Skeletal muscle satellite cell (primary cell): ENCODE results near the gene YJU2.
"Not testable (repeated sequence)": the region's sequence is repeated elsewhere in the genome, so short reads cannot be mapped to it uniquely, and the experiment has no call there.

ENCODE experiments used
- H3K27me3 ChIP-seq: 2 replicates; pipeline ENCODE4 v1.7.0; 2013; ENCODE audit warnings: low read length; ENCODE audit not compliant: control insufficient read depth, insufficient read depth
- H3K36me3 ChIP-seq: 2 replicates; pipeline ENCODE4 v1.7.0; 2013; ENCODE audit warnings: mild to moderate bottlenecking, control low read depth, low read length; ENCODE audit not compliant: insufficient read depth
- H3K4me1 ChIP-seq: 2 replicates; pipeline ENCODE4 v1.7.0; 2013; ENCODE audit warnings: low read length; ENCODE audit not compliant: control insufficient read depth, insufficient read depth
- H3K4me2 ChIP-seq: 2 replicates; pipeline ENCODE4 v1.7.0; 2013; ENCODE audit warnings: mild to moderate bottlenecking, low read length
- H3K4me3 ChIP-seq: 2 replicates; pipeline ENCODE4 v1.7.0; 2013; ENCODE audit warnings: low read length
- H3K9ac ChIP-seq: 2 replicates; pipeline ENCODE4 v1.7.0; 2013; ENCODE audit warnings: mild to moderate bottlenecking, low read depth, low read length, moderate library complexity
- H3K9me3 ChIP-seq: replicated peaks from 2 replicates; pipeline ENCODE4 v1.7.0; 2013; ENCODE audit warnings: mild to moderate bottlenecking, control low read depth, low read length

Gene YJU2

GRCh38 chr19:4213116-4213515 lies 33.8 kb upstream of the YJU2 start:
- Histone ChIP-seq H3K4me3 (no peak overlapping the region), H3K27me3 (peaks cover 10% of the 10 kb centered on the region), H3K4me1 (peaks cover 5% of the 10 kb centered on the region), H3K9me3 (no peaks in the 10 kb centered on the region), H3K4me2 (no peak overlapping the region), H3K9ac (no peak overlapping the region), H3K36me3 (no peaks in the 10 kb centered on the region)

- Histone ChIP-seq H3K4me1 (no peaks in the 10 kb centered on the region), H3K9me3 (no peaks in the 10 kb centered on the region), H3K36me3 (no peaks in the 10 kb centered on the region), H3K4me3 (no peak overlapping the region), H3K4me2 (no peak overlapping the region), H3K27me3 (peaks cover 10% of the 10 kb centered on the region), H3K9ac (no peak overlapping the region)
Observed at GRCh38 chr19:4215807-4216206, 31.1 kb upstream of the YJU2 start.

GRCh38 chr19:4216846-4217245 lies 30.0 kb upstream of the YJU2 start:
- Histone ChIP-seq H3K36me3 (no peaks in the 10 kb centered on the region), H3K9ac (no peak overlapping the region), H3K4me1 (no peaks in the 10 kb centered on the region), H3K27me3 (peaks cover 10% of the 10 kb centered on the region), H3K4me3 (no peak overlapping the region), H3K4me2 (no peak overlapping the region), H3K9me3 (no peaks in the 10 kb centered on the region)

- no peak overlapping the region for H3K4me2 ChIP-seq
- no peaks in the 10 kb centered on the region for H3K9me3 ChIP-seq
- peaks cover 5% of the 10 kb centered on the region for H3K27me3 ChIP-seq
- no peak overlapping the region for H3K4me3 ChIP-seq
- no peaks in the 10 kb centered on the region for H3K4me1 ChIP-seq
- H3K9ac ChIP-seq: no peak overlapping the region
- H3K36me3 ChIP-seq: no peaks in the 10 kb centered on the region
Observed at GRCh38 chr19:4217429-4218264, 29.2 kb upstream of the YJU2 start.

GRCh38 chr19:4218523-4218922 lies 28.4 kb upstream of the YJU2 start:
- not testable (repeated sequence) for H3K4me2 ChIP-seq, H3K9ac ChIP-seq, H3K27me3 ChIP-seq, H3K9me3 ChIP-seq, H3K4me1 ChIP-seq, H3K36me3 ChIP-seq, H3K4me3 ChIP-seq

- Histone ChIP-seq H3K36me3 (no peaks in the 10 kb centered on the region), H3K4me3 (no peak overlapping the region), H3K27me3 (no peaks in the 10 kb centered on the region), H3K9ac (no peak overlapping the region), H3K4me2 (no peak overlapping the region), H3K9me3 (no peaks in the 10 kb centered on the region), H3K4me1 (no peaks in the 10 kb centered on the region)
Observed at GRCh38 chr19:4220188-4220587, 26.7 kb upstream of the YJU2 start.

GRCh38 chr19:4224470-4224869 lies 22.4 kb upstream of the YJU2 start:
- peaks cover 18% of the 10 kb centered on the region for H3K27me3 ChIP-seq
- peaks cover 12% of the 10 kb centered on the region for H3K4me1 ChIP-seq
- H3K9me3 ChIP-seq: no peaks in the 10 kb centered on the region
- no peaks in the 10 kb centered on the region for H3K36me3 ChIP-seq
- no peak overlapping the region for H3K4me3 ChIP-seq
- no peak overlapping the region for H3K4me2 ChIP-seq
- H3K9ac ChIP-seq: no peak overlapping the region

GRCh38 chr19:4225885-4226284 lies 21.0 kb upstream of the YJU2 start:
- no peaks in the 10 kb centered on the region for H3K9me3 ChIP-seq
- H3K4me2 ChIP-seq: no peak overlapping the region
- no peak overlapping the region for H3K9ac ChIP-seq
- peaks cover 14% of the 10 kb centered on the region for H3K4me1 ChIP-seq
- H3K36me3 ChIP-seq: no peaks in the 10 kb centered on the region
- H3K4me3 ChIP-seq: no peak overlapping the region
- H3K27me3 ChIP-seq: peaks cover 18% of the 10 kb centered on the region

- Histone ChIP-seq H3K36me3 (no peaks in the 10 kb centered on the region), H3K4me3 (no peak overlapping the region), H3K4me1 (peaks cover 14% of the 10 kb centered on the region), H3K4me2 (no peak overlapping the region), H3K9me3 (no peaks in the 10 kb centered on the region), H3K9ac (no peak overlapping the region), H3K27me3 (peaks cover 18% of the 10 kb centered on the region)
Observed at GRCh38 chr19:4227771-4228170, 19.1 kb upstream of the YJU2 start.

GRCh38 chr19:4228765-4229178 lies 18.1 kb upstream of the YJU2 start:
- H3K36me3 ChIP-seq: no peaks in the 10 kb centered on the region
- H3K9me3 ChIP-seq: no peaks in the 10 kb centered on the region
- peak overlapping the region; percentile 28 for H3K4me2 ChIP-seq
- no peak overlapping the region for H3K4me3 ChIP-seq
- peaks cover 18% of the 10 kb centered on the region for H3K27me3 ChIP-seq
- no peak overlapping the region for H3K9ac ChIP-seq
- H3K4me1 ChIP-seq: peaks cover 14% of the 10 kb centered on the region

GRCh38 chr19:4229179-4229931 lies 17.5 kb upstream of the YJU2 start, which contains the start of gene EBI3:
EBI3 (plus strand) TSS chr19:4229523; CDS start chr19:4229551, 28 bp downstream.
- Histone ChIP-seq H3K27me3 (peaks cover 19% of the 10 kb centered on the region), H3K9ac (no peak within 1 kb of the TSS), H3K9me3 (no peaks in the 10 kb centered on the region), H3K4me3 (no peak within 1 kb of the TSS), H3K4me1 (peaks cover 14% of the 10 kb centered on the region), H3K36me3 (no peaks in the 10 kb centered on the region), H3K4me2 (peak within 1 kb of the TSS; percentile 28)
